Type B pancreatic cell (in vitro differentiated cells): ENCODE measurements around the gene UBAC2. TPM values are rescaled to one million over a fixed set of nuclear protein-coding genes. Genes with fewer than 3 reads are reported as not detected.

Experiments used
- DNase-seq: peaks from one replicate; pipeline ENCODE4 v3.0.0; 2021; ENCODE audit warnings: mixed read lengths; ENCODE audit not compliant: unreplicated experiment; ENCODE audit errors: extremely low spot score
- H3K27ac Mint-ChIP-seq: 2 replicates; pipeline ENCODE4 v1.8.0; 2021; ENCODE audit warnings: mild to moderate bottlenecking, mixed read lengths
- H3K27me3 Mint-ChIP-seq: 2 replicates; pipeline ENCODE4 v1.8.0; 2021; ENCODE audit warnings: mixed read lengths
- H3K36me3 Mint-ChIP-seq: 2 replicates; pipeline ENCODE4 v1.8.0; 2021; ENCODE audit warnings: mixed read lengths
- H3K4me1 Mint-ChIP-seq: one replicate; pipeline ENCODE4 v1.8.0; 2021; ENCODE audit warnings: mixed read lengths; ENCODE audit not compliant: unreplicated experiment
- H3K4me3 Mint-ChIP-seq: 2 replicates; pipeline ENCODE4 v1.8.0; 2021; ENCODE audit warnings: mild to moderate bottlenecking, mixed read lengths
- H3K9me3 Mint-ChIP-seq: 2 replicates; pipeline ENCODE4 v1.8.0; 2021; ENCODE audit warnings: mixed read lengths
- CTCF ChIP-seq: fragments of 200-600 bp; sonication (generic); conservative IDR thresholded peaks from 2 replicates; pipeline ENCODE4 v1.5.0; 2021; ENCODE audit warnings: antibody characterized with exemption, mild to moderate bottlenecking
- total RNA-seq: library from RNA; stranded (reverse); gene quantifications from 2 replicates; pipeline ENCODE4 v1.2.1, GENCODE V29; 2021; ENCODE audit warnings: low replicate concordance

UBAC2 gene
- total RNA-seq, 1 donor from 2014 or later = 66.0 TPM

GRCh38 chr13:99185606-99186005 is 15.0 kb upstream of the UBAC2 start:
- TF ChIP-seq CTCF = no peak
- Mint-ChIP-seq H3K9me3 (peaks cover 4% of the 10 kb centered on the region), H3K36me3 (peaks cover 3% of the 10 kb centered on the region), H3K4me3 (no peak overlapping the region), H3K27ac (no peak overlapping the region), H3K27me3 (no peaks in the 10 kb centered on the region), H3K4me1 (peaks cover 3% of the 10 kb centered on the region)
- DNase-seq = no peak

- Mint-ChIP-seq H3K36me3 (no peaks in the 10 kb centered on the region), H3K4me3 (no peak overlapping the region), H3K4me1 (peaks cover 6% of the 10 kb centered on the region), H3K27me3 (no peaks in the 10 kb centered on the region), H3K27ac (no peak overlapping the region), H3K9me3 (no peaks in the 10 kb centered on the region)
- DNase-seq = no peak
- TF ChIP-seq CTCF = no peak
Measured at GRCh38 chr13:99190147-99190985, 10.3 kb upstream of the UBAC2 start.

GRCh38 chr13:99191336-99191899 is 9.2 kb upstream of the UBAC2 start:
- peaks cover 6% of the 10 kb centered on the region for H3K4me1 Mint-ChIP-seq

GRCh38 chr13:99191900-99192399 is 8.7 kb upstream of the UBAC2 start:
- no peaks in the 10 kb centered on the region for H3K27me3 Mint-ChIP-seq
- H3K27ac Mint-ChIP-seq = peak overlapping the region; percentile 52
- TF ChIP-seq CTCF = no peak
- H3K4me1 Mint-ChIP-seq = peaks cover 8% of the 10 kb centered on the region
- DNase-seq = no peak
- no peak overlapping the region for H3K4me3 Mint-ChIP-seq
- H3K36me3 Mint-ChIP-seq = no peaks in the 10 kb centered on the region
- no peaks in the 10 kb centered on the region for H3K9me3 Mint-ChIP-seq

More at GRCh38 chr13:99191336-99191899, 9.2 kb upstream of the UBAC2 start:
- Mint-ChIP-seq H3K36me3 (no peaks in the 10 kb centered on the region), H3K27me3 (no peaks in the 10 kb centered on the region), H3K27ac (peak overlapping the region; percentile 52), H3K4me3 (no peak overlapping the region), H3K9me3 (no peaks in the 10 kb centered on the region)
- DNase-seq = no peak
- TF ChIP-seq CTCF = no peak

- peak overlapping the region; percentile 52 for H3K27ac Mint-ChIP-seq
- peaks cover 13% of the 10 kb centered on the region for H3K4me1 Mint-ChIP-seq
- DNase-seq = no peak
- H3K27me3 Mint-ChIP-seq = no peaks in the 10 kb centered on the region
- no peaks in the 10 kb centered on the region for H3K9me3 Mint-ChIP-seq
- no peaks in the 10 kb centered on the region for H3K36me3 Mint-ChIP-seq
- no peak for TF ChIP-seq CTCF
- H3K4me3 Mint-ChIP-seq = no peak overlapping the region
Measured at GRCh38 chr13:99192480-99192879, 8.2 kb upstream of the UBAC2 start.
